Effector memory CD4-positive, alpha-beta T cell (primary cell): ENCODE data around the gene MRM2.

Source experiments
- DNase-seq, 3 donors: peaks; one replicate each; pipeline ENCODE4 v3.0.0-alpha.2; 2020
- H3K27ac ChIP-seq: 2 replicates; pipeline ENCODE4 v1.7.0; 2013; ENCODE audit warnings: mild to moderate bottlenecking, low read length, moderate library complexity; ENCODE audit not compliant: insufficient read depth, poor library complexity, severe bottlenecking
- H3K27me3 ChIP-seq: replicated peaks from 2 replicates; pipeline ENCODE4 v1.7.0; 2013; ENCODE audit warnings: mild to moderate bottlenecking, low read length; ENCODE audit not compliant: insufficient read depth, control insufficient read depth, poor library complexity, severe bottlenecking
- H3K36me3 ChIP-seq: 2 replicates; pipeline ENCODE4 v1.7.0; 2013; ENCODE audit warnings: mild to moderate bottlenecking, low read length, moderate library complexity; ENCODE audit not compliant: control insufficient read depth, insufficient read depth
- H3K4me1 ChIP-seq: 2 replicates; pipeline ENCODE4 v1.7.0; 2013; ENCODE audit warnings: low read length, mild to moderate bottlenecking; ENCODE audit not compliant: control insufficient read depth, insufficient read depth, poor library complexity, severe bottlenecking
- H3K4me3 ChIP-seq: 2 replicates; pipeline ENCODE4 v1.7.0; 2013; ENCODE audit warnings: low read length, low read depth, mild to moderate bottlenecking; ENCODE audit not compliant: insufficient read depth, poor library complexity, severe bottlenecking
- H3K9me3 ChIP-seq: 2 replicates; pipeline ENCODE4 v1.7.0; 2013; ENCODE audit warnings: mild to moderate bottlenecking, low read length, moderate library complexity; ENCODE audit not compliant: control insufficient read depth

Gene MRM2

GRCh38 chr7:2279896-2280295, 37.9 kb upstream of the MRM2 start:
- no peak for DNase-seq
- Histone ChIP-seq H3K4me1 (no peaks in the 10 kb centered on the region), H3K9me3 (no peaks in the 10 kb centered on the region), H3K27me3 (no peaks in the 10 kb centered on the region), H3K4me3 (no peak overlapping the region), H3K27ac (no peak overlapping the region), H3K36me3 (no peaks in the 10 kb centered on the region)

GRCh38 chr7:2278026-2278425, 36.0 kb upstream of the MRM2 start:
- no peaks in the 10 kb centered on the region for H3K36me3 ChIP-seq
- H3K4me1 ChIP-seq = no peaks in the 10 kb centered on the region
- H3K27ac ChIP-seq = no peak overlapping the region
- DNase-seq = no peak
- H3K27me3 ChIP-seq = no peaks in the 10 kb centered on the region
- no peaks in the 10 kb centered on the region for H3K9me3 ChIP-seq
- H3K4me3 ChIP-seq = no peak overlapping the region

- Histone ChIP-seq H3K27ac (no peak overlapping the region), H3K36me3 (no peaks in the 10 kb centered on the region), H3K27me3 (no peaks in the 10 kb centered on the region), H3K9me3 (no peaks in the 10 kb centered on the region), H3K4me3 (no peak overlapping the region), H3K4me1 (no peaks in the 10 kb centered on the region)
- no peak for DNase-seq
Measured at GRCh38 chr7:2276107-2276506, 34.1 kb upstream of the MRM2 start.

- DNase-seq = no peak
- Histone ChIP-seq H3K27me3 (no peaks in the 10 kb centered on the region), H3K4me3 (no peak overlapping the region), H3K36me3 (no peaks in the 10 kb centered on the region), H3K4me1 (no peaks in the 10 kb centered on the region), H3K9me3 (no peaks in the 10 kb centered on the region), H3K27ac (no peak overlapping the region)
Measured at GRCh38 chr7:2275101-2275500, 33.1 kb upstream of the MRM2 start.

GRCh38 chr7:2274666-2275065, 32.7 kb upstream of the MRM2 start:
- H3K4me3 ChIP-seq = no peak overlapping the region
- H3K4me1 ChIP-seq = no peaks in the 10 kb centered on the region
- no peaks in the 10 kb centered on the region for H3K36me3 ChIP-seq
- DNase-seq = no peak
- H3K27ac ChIP-seq = no peak overlapping the region
- no peaks in the 10 kb centered on the region for H3K9me3 ChIP-seq
- no peaks in the 10 kb centered on the region for H3K27me3 ChIP-seq

GRCh38 chr7:2273866-2274265, 31.9 kb upstream of the MRM2 start:
- Histone ChIP-seq H3K36me3 (no peaks in the 10 kb centered on the region), H3K4me1 (no peaks in the 10 kb centered on the region), H3K9me3 (no peaks in the 10 kb centered on the region), H3K4me3 (no peak overlapping the region), H3K27me3 (no peaks in the 10 kb centered on the region), H3K27ac (no peak overlapping the region)
- DNase-seq = no peak

- no peak overlapping the region for H3K27ac ChIP-seq
- no peak for DNase-seq
- no peaks in the 10 kb centered on the region for H3K36me3 ChIP-seq
Measured at GRCh38 chr7:2272031-2272430, 30.0 kb upstream of the MRM2 start.

GRCh38 chr7:2271273-2272026, 29.4 kb upstream of the MRM2 start:
- Histone ChIP-seq H3K27ac (no peak overlapping the region), H3K36me3 (no peaks in the 10 kb centered on the region), H3K27me3 (no peaks in the 10 kb centered on the region), H3K4me3 (no peak overlapping the region), H3K4me1 (no peaks in the 10 kb centered on the region), H3K9me3 (no peaks in the 10 kb centered on the region)
- no peak for DNase-seq

More at GRCh38 chr7:2272031-2272430, 30.0 kb upstream of the MRM2 start:
- no peaks in the 10 kb centered on the region for H3K27me3 ChIP-seq
- no peak overlapping the region for H3K4me3 ChIP-seq
- no peaks in the 10 kb centered on the region for H3K4me1 ChIP-seq
- H3K9me3 ChIP-seq = no peaks in the 10 kb centered on the region

- no peaks in the 10 kb centered on the region for H3K36me3 ChIP-seq
- H3K9me3 ChIP-seq = no peaks in the 10 kb centered on the region
- no peak overlapping the region for H3K27ac ChIP-seq
- no peaks in the 10 kb centered on the region for H3K4me1 ChIP-seq
- no peaks in the 10 kb centered on the region for H3K27me3 ChIP-seq
- no peak for DNase-seq
- no peak overlapping the region for H3K4me3 ChIP-seq
Measured at GRCh38 chr7:2270495-2270894, 28.5 kb upstream of the MRM2 start.

- Histone ChIP-seq H3K27me3 (no peaks in the 10 kb centered on the region), H3K27ac (no peak overlapping the region), H3K4me1 (no peaks in the 10 kb centered on the region), H3K36me3 (no peaks in the 10 kb centered on the region), H3K9me3 (no peaks in the 10 kb centered on the region), H3K4me3 (no peak overlapping the region)
- no peak for DNase-seq
Measured at GRCh38 chr7:2269991-2270460, 28.0 kb upstream of the MRM2 start.
